ENCODE results near the gene CFAP97D2.

DNA sequence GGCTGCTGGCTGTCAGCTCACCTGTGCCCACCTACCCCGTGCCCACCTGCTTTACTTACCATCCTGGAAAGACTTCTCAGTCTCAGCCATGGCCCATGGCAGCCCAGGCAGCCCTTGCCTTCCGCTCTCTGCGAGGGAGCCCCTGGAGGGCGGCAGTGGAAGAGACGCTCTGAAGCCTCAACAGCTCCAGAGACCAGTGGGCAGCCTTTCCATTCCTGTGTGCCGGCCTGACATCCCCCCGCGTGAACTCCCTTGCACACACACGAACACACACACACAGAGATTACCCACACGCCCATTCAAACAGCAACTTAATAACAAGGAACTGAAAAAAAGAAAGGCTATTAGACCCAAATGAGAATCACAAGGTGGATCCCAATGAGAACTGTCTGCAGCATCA lies 32.4 kb upstream of the CFAP97D2 start:
- TF ChIP-seq EZH2phosphoT487 (IDR thresholded peaks at IDR 0.05; ENCODE audit: borderline replicate concordance, low read length): no peak
- TF ChIP-seq, protein P1, sequence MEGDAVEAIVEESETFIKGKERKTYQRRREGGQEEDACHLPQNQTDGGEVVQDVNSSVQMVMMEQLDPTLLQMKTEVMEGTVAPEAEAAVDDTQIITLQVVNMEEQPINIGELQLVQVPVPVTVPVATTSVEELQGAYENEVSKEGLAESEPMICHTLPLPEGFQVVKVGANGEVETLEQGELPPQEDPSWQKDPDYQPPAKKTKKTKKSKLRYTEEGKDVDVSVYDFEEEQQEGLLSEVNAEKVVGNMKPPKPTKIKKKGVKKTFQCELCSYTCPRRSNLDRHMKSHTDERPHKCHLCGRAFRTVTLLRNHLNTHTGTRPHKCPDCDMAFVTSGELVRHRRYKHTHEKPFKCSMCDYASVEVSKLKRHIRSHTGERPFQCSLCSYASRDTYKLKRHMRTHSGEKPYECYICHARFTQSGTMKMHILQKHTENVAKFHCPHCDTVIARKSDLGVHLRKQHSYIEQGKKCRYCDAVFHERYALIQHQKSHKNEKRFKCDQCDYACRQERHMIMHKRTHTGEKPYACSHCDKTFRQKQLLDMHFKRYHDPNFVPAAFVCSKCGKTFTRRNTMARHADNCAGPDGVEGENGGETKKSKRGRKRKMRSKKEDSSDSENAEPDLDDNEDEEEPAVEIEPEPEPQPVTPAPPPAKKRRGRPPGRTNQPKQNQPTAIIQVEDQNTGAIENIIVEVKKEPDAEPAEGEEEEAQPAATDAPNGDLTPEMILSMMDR (IDR thresholded peaks at IDR 0.05; ENCODE audit: low read depth, low read length, poor library complexity, severe bottlenecking): peak; percentile 17

Data from DOHH2 (cell line).